ENCODE results near the gene REEP2.

The REEP2 gene

DNA sequence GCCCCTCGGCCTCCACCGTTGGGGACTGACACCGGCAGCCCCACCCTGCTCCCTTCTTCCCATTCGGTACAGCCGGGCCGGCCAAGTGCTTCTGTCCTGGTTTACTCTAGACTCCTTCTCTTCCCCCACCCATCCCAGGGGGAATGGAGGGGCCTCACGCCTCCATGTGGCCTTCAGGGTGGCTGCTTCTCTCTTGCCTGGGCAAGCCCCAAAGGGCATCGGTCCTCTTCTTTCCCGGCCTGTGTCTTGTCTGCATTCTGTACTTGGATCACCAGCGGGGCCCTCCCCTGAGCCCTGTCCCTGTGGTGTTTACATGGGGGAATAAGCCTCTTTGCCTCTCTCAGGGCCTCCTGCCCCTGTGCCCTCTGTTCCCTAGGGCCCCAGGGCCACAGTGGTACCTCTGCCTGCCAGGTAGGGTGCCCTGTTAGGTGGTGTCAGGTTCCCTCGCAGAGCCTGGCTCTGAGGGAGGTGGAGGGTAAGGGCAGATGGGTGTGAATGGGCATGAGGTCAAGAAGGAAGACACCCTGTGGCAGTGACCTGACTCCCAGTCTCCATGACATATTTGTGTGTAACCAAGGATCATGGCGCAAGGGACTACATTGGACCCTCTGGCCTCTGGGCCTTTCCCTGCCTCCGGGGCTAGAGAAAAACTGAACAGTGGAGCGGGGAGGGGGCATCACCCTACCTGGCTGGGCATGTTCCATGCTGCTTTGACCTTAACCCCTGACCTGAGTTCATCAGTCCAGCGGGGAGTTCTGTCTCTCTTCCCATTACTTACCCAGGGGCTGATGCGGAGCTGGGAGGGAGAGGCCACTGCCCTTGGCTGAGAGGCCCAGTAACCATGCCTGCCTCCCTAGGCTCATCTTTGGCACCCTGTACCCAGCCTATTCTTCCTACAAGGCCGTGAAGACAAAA is 1.6 kb downstream of the REEP2 start:
- ChIA-PET POLR2A (no interaction called here), CTCF (interaction anchor here (0.6 to 4.6 kb wide), 2 partner anchors 9 to 255 kb away, joined by 3 to 35 read pairs; no protein-coding TSS in a partner anchor)
- 94% methylated on average over 6 of the region's 17 CpGs for WGBS (ENCODE audit: insufficient coverage)
- H3K27me3 ChIP-seq (replicated peaks in 2 of 5; ENCODE audit: control insufficient read depth in 4 of 5, insufficient read depth in 5 of 5, low read length in 4 of 5), result no peaks in the 10 kb centered on the region
- H3K27ac ChIP-seq (ENCODE audit: insufficient read depth in 1 of 2, low read depth in 1 of 2, low read length in 2 of 2, poor library complexity in 1 of 2, severe bottlenecking in 2 of 2), result no peak overlapping the region
- H3K4me1 ChIP-seq (ENCODE audit: control extremely low read depth in 1 of 4, control insufficient read depth in 4 of 4, insufficient read depth in 4 of 4, low read length in 3 of 4), result peaks cover 0 to 15% (median 14%) of the 10 kb centered on the region in 4 experiments
- H3K36me3 ChIP-seq (ENCODE audit: control insufficient read depth in 4 of 4, insufficient read depth in 4 of 4, low read length in 3 of 4), result peaks cover 7 to 13% (median 10%) of the 10 kb centered on the region in 4 experiments
- H3K4me3 ChIP-seq (ENCODE audit: control insufficient read depth in 1 of 7, extremely low read depth in 1 of 7, insufficient read depth in 4 of 7, low read depth in 2 of 7, low read length in 6 of 7), result no peak overlapping the region
- DNase-seq, result no peak
- H3K9me3 ChIP-seq (ENCODE audit: control extremely low read depth in 1 of 5, control insufficient read depth in 4 of 5, insufficient read depth in 2 of 5, low read depth in 1 of 5, low read length in 4 of 5), result no peaks in the 10 kb centered on the region

DNA sequence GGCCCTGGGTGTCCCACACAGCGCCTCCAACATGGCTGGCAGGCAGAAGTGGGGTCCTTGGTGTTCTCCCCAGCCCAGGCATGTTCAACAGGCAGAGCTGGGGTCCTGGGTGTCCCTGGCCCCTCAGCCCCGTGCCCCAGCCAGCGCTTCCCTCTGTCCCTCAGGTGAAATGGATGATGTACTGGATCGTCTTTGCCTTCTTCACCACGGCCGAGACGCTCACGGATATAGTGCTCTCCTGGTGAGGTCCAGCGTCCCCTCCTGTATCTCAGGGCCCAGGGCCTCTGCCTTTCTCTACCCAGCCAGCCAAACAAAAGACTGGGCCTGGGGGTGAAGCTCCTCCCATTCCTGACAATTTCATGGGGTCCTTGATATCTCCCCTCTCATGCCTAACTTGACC is 2.4 kb downstream of the REEP2 start:
- no peak overlapping the region for H3K27ac ChIP-seq (ENCODE audit: insufficient read depth in 1 of 2, low read depth in 1 of 2, low read length in 2 of 2, poor library complexity in 1 of 2, severe bottlenecking in 2 of 2)
- ChIA-PET POLR2A (no interaction called here), CTCF (interaction anchor here (0.7 to 4.6 kb wide), 2 partner anchors 8 to 19 kb away, joined by 4 to 35 read pairs; no protein-coding TSS in a partner anchor)
- no peak overlapping the region for H3K4me3 ChIP-seq (ENCODE audit: control insufficient read depth in 1 of 7, extremely low read depth in 1 of 7, insufficient read depth in 4 of 7, low read depth in 2 of 7, low read length in 6 of 7)
- peaks cover 0 to 5% (median 4%) of the 10 kb centered on the region in 4 experiments for H3K36me3 ChIP-seq (ENCODE audit: control insufficient read depth in 4 of 4, insufficient read depth in 4 of 4, low read length in 3 of 4)
- DNase-seq, result no peak
- no peaks in the 10 kb centered on the region for H3K9me3 ChIP-seq (ENCODE audit: control extremely low read depth in 1 of 5, control insufficient read depth in 4 of 5, insufficient read depth in 2 of 5, low read depth in 1 of 5, low read length in 4 of 5)
- H3K27me3 ChIP-seq (replicated peaks in 2 of 5; ENCODE audit: control insufficient read depth in 4 of 5, insufficient read depth in 5 of 5, low read length in 4 of 5), result no peaks in the 10 kb centered on the region
- peaks cover 0 to 15% (median 14%) of the 10 kb centered on the region in 4 experiments for H3K4me1 ChIP-seq (ENCODE audit: control extremely low read depth in 1 of 4, control insufficient read depth in 4 of 4, insufficient read depth in 4 of 4, low read length in 3 of 4)
- WGBS (ENCODE audit: insufficient coverage), result 100% methylated on average over 9 of the region's 9 CpGs

DNA sequence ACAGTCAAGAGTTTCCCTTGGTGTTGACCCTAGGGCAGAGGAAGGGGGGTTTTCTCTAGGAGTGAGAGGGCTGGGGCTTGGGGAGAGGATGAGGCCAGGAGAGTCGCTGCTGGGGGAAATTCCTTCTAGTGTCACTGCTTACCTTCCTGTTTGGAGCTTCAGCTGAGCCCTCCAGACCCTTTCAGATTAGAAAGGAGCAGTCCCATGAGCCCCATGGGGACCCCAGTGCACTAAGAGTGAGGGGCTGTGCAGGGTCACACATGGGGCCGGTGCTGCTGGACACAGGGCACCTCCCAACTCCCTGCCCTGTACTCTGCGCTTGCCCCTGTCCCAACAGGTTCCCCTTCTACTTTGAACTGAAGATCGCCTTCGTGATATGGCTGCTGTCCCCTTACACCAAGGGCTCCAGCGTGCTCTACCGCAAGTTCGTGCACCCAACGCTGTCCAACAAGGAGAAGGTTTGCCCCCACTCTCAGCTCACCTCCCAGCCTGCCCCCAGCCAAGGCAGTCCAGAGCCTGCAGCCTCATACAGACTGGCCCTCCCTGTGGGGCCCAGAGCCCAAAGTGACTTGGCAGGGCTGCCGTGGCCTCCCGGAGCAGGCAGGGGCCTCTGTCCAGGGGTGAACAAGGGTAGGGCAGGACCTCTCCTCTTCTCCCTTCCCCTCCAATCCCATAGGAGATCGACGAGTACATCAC is 5.4 kb downstream of the REEP2 start:
- no peaks in the 10 kb centered on the region for H3K27me3 ChIP-seq (replicated peaks in 2 of 5; ENCODE audit: control insufficient read depth in 4 of 5, insufficient read depth in 5 of 5, low read length in 4 of 5)
- H3K4me3 ChIP-seq (ENCODE audit: control insufficient read depth in 1 of 7, extremely low read depth in 1 of 7, insufficient read depth in 4 of 7, low read depth in 2 of 7, low read length in 6 of 7), result no peak overlapping the region
- WGBS (ENCODE audit: insufficient coverage), result 93% methylated on average over 8 of the region's 13 CpGs
- no peaks in the 10 kb centered on the region for H3K9me3 ChIP-seq (ENCODE audit: control extremely low read depth in 1 of 5, control insufficient read depth in 4 of 5, insufficient read depth in 2 of 5, low read depth in 1 of 5, low read length in 4 of 5)
- peaks cover 0 to 7% (median 4%) of the 10 kb centered on the region in 4 experiments for H3K4me1 ChIP-seq (ENCODE audit: control extremely low read depth in 1 of 4, control insufficient read depth in 4 of 4, insufficient read depth in 4 of 4, low read length in 3 of 4)
- DNase-seq, result no peak
- POLR2A ChIA-PET, result no interaction called here
- CTCF ChIA-PET, result interaction anchor here (0.8 to 29.7 kb wide), 4 partner anchors 18 to 92 kb away, joined by 3 to 494 read pairs (median 74); partner anchors contain the start of gene EGR1
- H3K36me3 ChIP-seq (ENCODE audit: control insufficient read depth in 4 of 4, insufficient read depth in 4 of 4, low read length in 3 of 4), result no peaks in the 10 kb centered on the region
- H3K27ac ChIP-seq (ENCODE audit: insufficient read depth in 1 of 2, low read depth in 1 of 2, low read length in 2 of 2, poor library complexity in 1 of 2, severe bottlenecking in 2 of 2), result no peak overlapping the region

DNA sequence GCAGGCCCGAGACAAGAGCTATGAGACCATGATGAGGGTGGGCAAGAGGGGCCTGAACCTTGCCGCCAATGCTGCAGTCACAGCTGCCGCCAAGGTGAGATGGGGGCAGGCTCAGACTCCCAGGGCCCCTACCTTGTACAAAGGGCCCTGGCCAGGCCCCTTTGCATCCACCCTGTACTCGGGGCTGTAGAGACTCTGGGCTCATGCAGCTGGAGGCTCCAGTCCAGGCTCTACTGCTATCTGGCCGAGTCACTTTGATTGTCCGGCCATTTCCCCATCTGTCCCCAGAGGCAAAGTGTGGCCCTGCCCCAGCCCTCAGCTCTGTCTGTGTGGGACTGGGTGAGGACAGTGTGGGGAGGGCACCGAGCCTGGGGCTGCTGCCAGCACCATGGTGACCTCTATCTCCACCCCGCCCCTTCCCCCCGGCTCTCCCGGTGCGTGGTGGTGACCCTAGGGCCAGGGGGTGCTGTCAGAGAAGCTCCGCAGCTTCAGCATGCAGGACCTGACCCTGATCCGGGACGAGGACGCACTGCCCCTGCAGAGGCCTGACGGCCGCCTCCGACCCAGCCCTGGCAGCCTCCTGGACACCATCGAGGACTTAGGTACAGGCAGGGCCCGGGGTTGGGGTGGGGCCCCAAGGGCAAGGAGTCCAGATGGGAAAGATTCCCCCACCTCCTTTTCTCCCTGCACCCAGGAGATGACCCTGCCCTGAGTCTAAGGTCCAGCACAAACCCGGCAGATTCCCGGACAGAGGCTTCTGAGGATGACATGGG is 6.1 kb downstream of the REEP2 start:
- no peak for DNase-seq
- Histone ChIP-seq H3K4me1 (ENCODE audit: control extremely low read depth in 1 of 4, control insufficient read depth in 4 of 4, insufficient read depth in 4 of 4, low read length in 3 of 4) (peaks cover 0 to 4% (median 2%) of the 10 kb centered on the region in 4 experiments), H3K27me3 (replicated peaks in 2 of 5; ENCODE audit: control insufficient read depth in 4 of 5, insufficient read depth in 5 of 5, low read length in 4 of 5) (no peaks in the 10 kb centered on the region), H3K9me3 (ENCODE audit: control extremely low read depth in 1 of 5, control insufficient read depth in 4 of 5, insufficient read depth in 2 of 5, low read depth in 1 of 5, low read length in 4 of 5) (no peaks in the 10 kb centered on the region), H3K4me3 (ENCODE audit: control insufficient read depth in 1 of 7, extremely low read depth in 1 of 7, insufficient read depth in 4 of 7, low read depth in 2 of 7, low read length in 6 of 7) (no peak overlapping the region), H3K27ac (ENCODE audit: insufficient read depth in 1 of 2, low read depth in 1 of 2, low read length in 2 of 2, poor library complexity in 1 of 2, severe bottlenecking in 2 of 2) (no peak overlapping the region), H3K36me3 (ENCODE audit: control insufficient read depth in 4 of 4, insufficient read depth in 4 of 4, low read length in 3 of 4) (no peaks in the 10 kb centered on the region)
- POLR2A ChIA-PET, result no interaction called here
- 97% methylated on average over 19 of the region's 22 CpGs for WGBS (ENCODE audit: insufficient coverage)
- CTCF ChIA-PET, result interaction anchor here (1.4 to 29.7 kb wide), 4 partner anchors 17 to 93 kb away, joined by 3 to 494 read pairs (median 74); partner anchors contain the start of gene EGR1

DNA sequence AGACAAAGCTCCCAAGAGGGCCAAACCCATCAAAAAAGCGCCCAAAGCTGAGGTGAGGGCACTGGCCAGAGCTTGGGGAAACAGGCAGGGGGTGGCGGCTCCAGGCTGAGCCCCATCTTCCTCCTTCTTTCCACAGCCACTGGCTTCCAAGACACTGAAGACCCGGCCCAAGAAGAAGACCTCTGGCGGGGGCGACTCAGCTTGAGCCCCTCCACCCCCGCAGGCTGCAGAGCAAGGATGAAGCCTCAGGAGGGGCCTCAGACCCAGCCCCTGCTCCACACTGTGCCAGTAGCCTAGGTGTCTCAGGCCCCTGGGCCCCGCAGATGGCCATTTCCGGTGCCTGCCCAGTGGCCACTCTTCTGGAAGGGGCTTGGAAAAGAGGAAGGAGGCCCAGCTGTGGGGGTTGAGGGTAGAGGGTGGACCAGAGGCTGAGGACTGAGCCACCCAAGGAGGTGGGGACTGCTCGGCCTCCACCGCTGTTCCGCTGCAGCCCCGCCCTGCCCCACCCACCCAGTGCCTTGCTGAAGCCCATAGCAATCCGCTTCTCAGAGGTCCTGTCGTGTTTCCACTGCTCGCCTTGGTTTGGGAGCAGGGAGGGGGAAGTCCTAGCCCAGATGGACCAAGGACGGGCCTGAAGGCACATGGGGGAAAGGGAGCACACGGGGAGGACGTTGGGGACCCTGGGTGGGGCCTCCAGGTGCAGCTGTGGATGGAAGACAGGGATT is 6.9 kb downstream of the REEP2 start:
- H3K27me3 ChIP-seq (replicated peaks in 2 of 5; ENCODE audit: control insufficient read depth in 4 of 5, insufficient read depth in 5 of 5, low read length in 4 of 5), result no peaks in the 10 kb centered on the region
- DNase-seq, result no peak
- WGBS (ENCODE audit: insufficient coverage), result 96% methylated on average over 18 of the region's 18 CpGs
- ChIA-PET CTCF (interaction anchor here (1.4 to 29.7 kb wide), 4 partner anchors 16 to 94 kb away, joined by 3 to 494 read pairs (median 74); partner anchors contain the start of gene EGR1), POLR2A (no interaction called here)
- H3K36me3 ChIP-seq (ENCODE audit: control insufficient read depth in 4 of 4, insufficient read depth in 4 of 4, low read length in 3 of 4), result no peaks in the 10 kb centered on the region
- H3K9me3 ChIP-seq (ENCODE audit: control extremely low read depth in 1 of 5, control insufficient read depth in 4 of 5, insufficient read depth in 2 of 5, low read depth in 1 of 5, low read length in 4 of 5), result no peaks in the 10 kb centered on the region
- no peak overlapping the region for H3K4me3 ChIP-seq (ENCODE audit: control insufficient read depth in 1 of 7, extremely low read depth in 1 of 7, insufficient read depth in 4 of 7, low read depth in 2 of 7, low read length in 6 of 7)
- no peak overlapping the region for H3K27ac ChIP-seq (ENCODE audit: insufficient read depth in 1 of 2, low read depth in 1 of 2, low read length in 2 of 2, poor library complexity in 1 of 2, severe bottlenecking in 2 of 2)
- peaks cover 0 to 7% (median 3%) of the 10 kb centered on the region in 4 experiments for H3K4me1 ChIP-seq (ENCODE audit: control extremely low read depth in 1 of 4, control insufficient read depth in 4 of 4, insufficient read depth in 4 of 4, low read length in 3 of 4)

DNA sequence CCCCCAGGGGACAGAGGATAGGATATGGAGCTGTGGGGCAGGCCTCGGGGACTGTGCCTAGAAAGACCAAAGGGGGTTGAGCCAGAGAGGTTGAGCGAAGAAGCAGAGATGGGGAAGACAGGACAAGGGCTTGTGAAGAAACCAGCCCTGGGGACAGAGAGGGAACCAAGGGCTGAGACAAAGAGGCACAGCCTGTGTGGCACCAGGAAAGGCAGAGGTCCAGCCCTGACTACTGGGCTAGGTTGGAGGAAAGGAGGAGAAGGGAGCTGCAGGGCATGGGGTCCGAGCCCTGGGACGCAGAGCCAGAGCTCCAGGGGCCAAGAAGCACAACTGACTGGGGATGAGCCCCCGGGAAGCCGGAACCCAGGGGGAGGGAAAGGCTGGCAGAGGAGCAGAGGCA is 9.2 kb downstream of the REEP2 start:
- ChIA-PET CTCF (interaction anchor here (1.4 to 29.7 kb wide), 10 partner anchors 8 to 93 kb away, joined by 3 to 494 read pairs (median 14); partner anchors contain the start of genes EGR1 and REEP2), POLR2A (interaction anchor here (0.8 to 1.6 kb wide), 3 partner anchors 9 to 117 kb away, joined by 3 to 6 read pairs (median 3); partner anchors contain the start of genes CDC25C, EGR1 and REEP2)
- H3K36me3 ChIP-seq (ENCODE audit: control insufficient read depth in 4 of 4, insufficient read depth in 4 of 4, low read length in 3 of 4), result no peaks in the 10 kb centered on the region
- WGBS (ENCODE audit: insufficient coverage), result 94% methylated on average over 6 of the region's 6 CpGs
- DNase-seq, result no peak
- H3K27me3 ChIP-seq (replicated peaks in 2 of 5; ENCODE audit: control insufficient read depth in 4 of 5, insufficient read depth in 5 of 5, low read length in 4 of 5), result no peaks in the 10 kb centered on the region
- peaks cover 0 to 7% (median 3%) of the 10 kb centered on the region in 4 experiments for H3K4me1 ChIP-seq (ENCODE audit: control extremely low read depth in 1 of 4, control insufficient read depth in 4 of 4, insufficient read depth in 4 of 4, low read length in 3 of 4)
- H3K4me3 ChIP-seq (ENCODE audit: control insufficient read depth in 1 of 7, extremely low read depth in 1 of 7, insufficient read depth in 4 of 7, low read depth in 2 of 7, low read length in 6 of 7), result no peak overlapping the region
- H3K9me3 ChIP-seq (ENCODE audit: control extremely low read depth in 1 of 5, control insufficient read depth in 4 of 5, insufficient read depth in 2 of 5, low read depth in 1 of 5, low read length in 4 of 5), result no peaks in the 10 kb centered on the region
- H3K27ac ChIP-seq (ENCODE audit: insufficient read depth in 1 of 2, low read depth in 1 of 2, low read length in 2 of 2, poor library complexity in 1 of 2, severe bottlenecking in 2 of 2), result no peak overlapping the region
